Measurements from ENCODE around the gene SUB1. TPM values are rescaled to one million over a fixed set of nuclear protein-coding genes. Genes with fewer than 3 reads are reported as not detected.
A peak's percentile ranks its signal among the peaks of the same experiment; 100 is the strongest.

SUB1 gene
- polyA plus RNA-seq, 1 donor (not counting 4 experiments of a cell fraction or from before 2014, with no cell fraction given), result 432 TPM

- Histone ChIP-seq H3K4me3 (ENCODE audit: control insufficient read depth in 2 of 3, extremely low read depth in 1 of 3, insufficient read depth in 2 of 3, low read depth in 1 of 3, low read length in 3 of 3) (peak overlapping the region; percentile 88 to 99 (median 90)), H3K4me1 (ENCODE audit: control insufficient read depth, extremely low read depth, insufficient read depth, low read length) (peaks cover 9% of the 10 kb centered on the region), H3K79me2 (ENCODE audit: control insufficient read depth, insufficient read depth, low read length) (peaks cover 41% of the 10 kb centered on the region), H3K9me3 (ENCODE audit: control insufficient read depth, low read depth, low read length) (no peaks in the 10 kb centered on the region), H3K9me1 (ENCODE audit: control insufficient read depth, extremely low read depth, insufficient read depth, low read length) (peaks cover 2% of the 10 kb centered on the region), H3K4me2 (ENCODE audit: control insufficient read depth, extremely low read depth, insufficient read depth, low read depth, low read length) (peak overlapping the region; percentile 52), H4K20me1 (ENCODE audit: control insufficient read depth, extremely low read depth, insufficient read depth, low read length) (peaks cover 8% of the 10 kb centered on the region), H2AFZ (ENCODE audit: control insufficient read depth, low read length) (peak overlapping the region; percentile 1), H3K36me3 (ENCODE audit: control insufficient read depth in 2 of 2, extremely low read depth in 1 of 2, insufficient read depth in 2 of 2, low read length in 2 of 2) (peaks cover 6 to 14% of the 10 kb centered on the region in 2 experiments), H3K27me3 (ENCODE audit: control insufficient read depth, extremely low read depth, insufficient read depth, low read length) (no peaks in the 10 kb centered on the region), H3K9ac (ENCODE audit: control insufficient read depth, extremely low read depth, insufficient read depth, low read length) (peak overlapping the region; percentile 87), H3K27ac (ENCODE audit: control insufficient read depth, insufficient read depth, low read length) (peak overlapping the region; percentile 80)
- no peak for TF ChIP-seq CTCF (optimal IDR thresholded peaks at IDR 0.05 in 1 of 3, IDR thresholded peaks at IDR 0.05 in 1 of 3, conservative IDR thresholded peaks at IDR 0.05 in 1 of 3; ENCODE audit: extremely low read depth in 1 of 3, insufficient read depth in 2 of 3, low read length in 3 of 3)
- no peak for TF ChIP-seq EZH2 (IDR thresholded peaks at IDR 0.05; ENCODE audit: low read length)
- dilution Hi-C loops (cut with MboI; ENCODE audit: extremely low pct_ligation_motif_present, low sequenced_read_pairs), result no loop called here
- FAIRE-seq, result no peak
- no peak for DNase-seq (ENCODE audit: low read depth, low spot score)
These were observed 273 bp upstream of the SUB1 start for GRCh38 chr5:32585122-32585445.

- H3K9me3 ChIP-seq (ENCODE audit: control insufficient read depth, low read depth, low read length), result no peaks in the 10 kb centered on the region
- H3K9ac ChIP-seq (ENCODE audit: control insufficient read depth, extremely low read depth, insufficient read depth, low read length), result peak overlapping the region; percentile 87
- H3K79me2 ChIP-seq (ENCODE audit: control insufficient read depth, insufficient read depth, low read length), result peaks cover 49% of the 10 kb centered on the region
- peaks cover 9% of the 10 kb centered on the region for H3K4me1 ChIP-seq (ENCODE audit: control insufficient read depth, extremely low read depth, insufficient read depth, low read length)
- H3K9me1 ChIP-seq (ENCODE audit: control insufficient read depth, extremely low read depth, insufficient read depth, low read length), result peaks cover 2% of the 10 kb centered on the region
- dilution Hi-C loops (cut with MboI; ENCODE audit: extremely low pct_ligation_motif_present, low sequenced_read_pairs), result no loop called here
- peak overlapping the region; percentile 80 for H3K27ac ChIP-seq (ENCODE audit: control insufficient read depth, insufficient read depth, low read length)
- no peak overlapping the region for H2AFZ ChIP-seq (ENCODE audit: control insufficient read depth, low read length)
- TF ChIP-seq EZH2 (IDR thresholded peaks at IDR 0.05; ENCODE audit: low read length) (no peak), CTCF (optimal IDR thresholded peaks at IDR 0.05 in 1 of 3, IDR thresholded peaks at IDR 0.05 in 1 of 3, conservative IDR thresholded peaks at IDR 0.05 in 1 of 3; ENCODE audit: extremely low read depth in 1 of 3, insufficient read depth in 2 of 3, low read length in 3 of 3) (no peak)
- H3K27me3 ChIP-seq (ENCODE audit: control insufficient read depth, extremely low read depth, insufficient read depth, low read length), result no peaks in the 10 kb centered on the region
- peaks cover 8 to 18% of the 10 kb centered on the region in 2 experiments for H3K36me3 ChIP-seq (ENCODE audit: control insufficient read depth in 2 of 2, extremely low read depth in 1 of 2, insufficient read depth in 2 of 2, low read length in 2 of 2)
- FAIRE-seq, result no peak
- H3K4me2 ChIP-seq (ENCODE audit: control insufficient read depth, extremely low read depth, insufficient read depth, low read depth, low read length), result peak overlapping the region; percentile 90
- no peak for DNase-seq (ENCODE audit: low read depth, low spot score)
- H3K4me3 ChIP-seq (ENCODE audit: control insufficient read depth in 2 of 3, extremely low read depth in 1 of 3, insufficient read depth in 2 of 3, low read depth in 1 of 3, low read length in 3 of 3), result peak overlapping the region; percentile 88 to 99 (median 90)
- H4K20me1 ChIP-seq (ENCODE audit: control insufficient read depth, extremely low read depth, insufficient read depth, low read length), result peaks cover 8% of the 10 kb centered on the region
These were observed 881 bp downstream of the SUB1 start for GRCh38 chr5:32586276-32586599.

All from keratinocyte (primary cell).